IMR-90 (cell line): ENCODE results near the gene HAO2.

Experiments
- CEBPB ChIP-seq: IDR thresholded peaks from 2 replicates; pipeline ENCODE4 v1.6.1; 2012; ENCODE audit warnings: low read depth, low read length, improper control_type of control experiment
- CTCF ChIP-seq: conservative IDR thresholded peaks from 2 replicates; pipeline ENCODE4 v1.5.1; 2012; ENCODE audit warnings: mild to moderate bottlenecking, low read depth, low read length, improper control_type of control experiment
- ELK1 ChIP-seq: fragments of 150-350 bp; IDR thresholded peaks from 2 replicates; pipeline ENCODE4 v1.6.1; 2016; ENCODE audit warnings: low read depth, mild to moderate bottlenecking, low read length, moderate library complexity, borderline replicate concordance
- NFE2L2 ChIP-seq: fragments of 150-350 bp; IDR thresholded peaks from 2 replicates; pipeline ENCODE4 v1.6.1; 2016; ENCODE audit warnings: low read depth, mild to moderate bottlenecking, low read length
- SMC3 ChIP-seq: fragments of 150-350 bp; IDR thresholded peaks from 2 replicates; pipeline ENCODE4 v1.6.1; 2016; ENCODE audit warnings: low read depth, mild to moderate bottlenecking, antibody characterized with exemption, low read length, moderate library complexity
- USF2 ChIP-seq: fragments of 150-350 bp; IDR thresholded peaks from 2 replicates; pipeline ENCODE4 v1.6.1; 2017; ENCODE audit warnings: mild to moderate bottlenecking, antibody characterized with exemption, low read length, low read depth

GRCh38 chr1:119336848-119337247 lies 31.7 kb upstream of the HAO2 start:
- TF ChIP-seq CTCF (no peak), SMC3 (no peak), CEBPB (no peak), USF2 (no peak), NFE2L2 (no peak), ELK1 (no peak)
